Neuron (in vitro differentiated cells): ENCODE data around the gene DOCK2.
"Not testable (repeated sequence)": the region's sequence is repeated elsewhere in the genome, so short reads cannot be mapped to it uniquely, and the experiment has no call there.

ENCODE experiments used
- H2AFZ ChIP-seq: one replicate; pipeline ENCODE4 v1.6.1; 2013; ENCODE audit warnings: low read depth, mild to moderate bottlenecking, inconsistent platforms, low read length, moderate library complexity
- H3K27me3 ChIP-seq: one replicate; pipeline ENCODE4 v1.6.1; 2013; ENCODE audit warnings: low read length; ENCODE audit not compliant: insufficient read depth
- H3K36me3 ChIP-seq: one replicate; pipeline ENCODE4 v1.6.1; 2013; ENCODE audit warnings: low read length; ENCODE audit not compliant: insufficient read depth
- H3K4me1 ChIP-seq: one replicate; pipeline ENCODE4 v1.6.1; 2013; ENCODE audit warnings: low read length; ENCODE audit not compliant: insufficient read depth
- H3K4me3 ChIP-seq: 2 replicates; pipeline ENCODE4 v1.5.1; 2013; ENCODE audit warnings: mild to moderate bottlenecking, low read length, moderate library complexity
- H3K9me3 ChIP-seq: one replicate; pipeline ENCODE4 v1.6.1; 2013; ENCODE audit warnings: low read length

Gene DOCK2

GRCh38 chr5:169648725-169649310 is 11.7 kb downstream of the DOCK2 start:
- H3K4me3 ChIP-seq, result no peak overlapping the region
- no peaks in the 10 kb centered on the region for H3K4me1 ChIP-seq
- H3K27me3 ChIP-seq, result peaks cover 11% of the 10 kb centered on the region
- H3K36me3 ChIP-seq, result no peaks in the 10 kb centered on the region
- no peak overlapping the region for H2AFZ ChIP-seq
- no peaks in the 10 kb centered on the region for H3K9me3 ChIP-seq

GRCh38 chr5:169649486-169649885 is 12.4 kb downstream of the DOCK2 start:
- Histone ChIP-seq H3K4me3 (no peak overlapping the region), H3K9me3 (no peaks in the 10 kb centered on the region), H2AFZ (no peak overlapping the region), H3K27me3 (peaks cover 14% of the 10 kb centered on the region), H3K4me1 (no peaks in the 10 kb centered on the region), H3K36me3 (no peaks in the 10 kb centered on the region)

- H3K27me3 ChIP-seq, result peaks cover 14% of the 10 kb centered on the region
- no peaks in the 10 kb centered on the region for H3K36me3 ChIP-seq
- H3K9me3 ChIP-seq, result no peaks in the 10 kb centered on the region
- H3K4me3 ChIP-seq, result no peak overlapping the region
- H3K4me1 ChIP-seq, result no peaks in the 10 kb centered on the region
- no peak overlapping the region for H2AFZ ChIP-seq
Measured at GRCh38 chr5:169650701-169651331, 13.7 kb downstream of the DOCK2 start.

- H2AFZ ChIP-seq, result no peak overlapping the region
- no peaks in the 10 kb centered on the region for H3K36me3 ChIP-seq
- H3K4me3 ChIP-seq, result no peak overlapping the region
- H3K27me3 ChIP-seq, result peaks cover 14% of the 10 kb centered on the region
- H3K4me1 ChIP-seq, result no peaks in the 10 kb centered on the region
- no peaks in the 10 kb centered on the region for H3K9me3 ChIP-seq
Measured at GRCh38 chr5:169651526-169651925, 14.5 kb downstream of the DOCK2 start.

GRCh38 chr5:169652057-169652456 is 15.0 kb downstream of the DOCK2 start:
- H3K27me3 ChIP-seq, result peaks cover 14% of the 10 kb centered on the region
- no peaks in the 10 kb centered on the region for H3K4me1 ChIP-seq
- H3K36me3 ChIP-seq, result no peaks in the 10 kb centered on the region
- H3K9me3 ChIP-seq, result no peaks in the 10 kb centered on the region
- H2AFZ ChIP-seq, result no peak overlapping the region
- H3K4me3 ChIP-seq, result no peak overlapping the region

- Histone ChIP-seq H3K27me3 (peaks cover 13% of the 10 kb centered on the region), H3K9me3 (no peaks in the 10 kb centered on the region), H2AFZ (no peak overlapping the region), H3K4me3 (no peak overlapping the region), H3K4me1 (no peaks in the 10 kb centered on the region), H3K36me3 (no peaks in the 10 kb centered on the region)
Measured at GRCh38 chr5:169653091-169653490, 16.0 kb downstream of the DOCK2 start.

GRCh38 chr5:169655353-169655752 is 18.3 kb downstream of the DOCK2 start:
- Histone ChIP-seq H3K4me3 (no peak overlapping the region), H3K9me3 (no peaks in the 10 kb centered on the region), H3K27me3 (peaks cover 11% of the 10 kb centered on the region), H2AFZ (no peak overlapping the region), H3K4me1 (no peaks in the 10 kb centered on the region), H3K36me3 (no peaks in the 10 kb centered on the region)

- Histone ChIP-seq H2AFZ (no peak overlapping the region), H3K4me3 (no peak overlapping the region), H3K27me3 (peaks cover 11% of the 10 kb centered on the region), H3K9me3 (no peaks in the 10 kb centered on the region), H3K4me1 (no peaks in the 10 kb centered on the region), H3K36me3 (no peaks in the 10 kb centered on the region)
Measured at GRCh38 chr5:169656125-169656901, 19.2 kb downstream of the DOCK2 start.

- Histone ChIP-seq H3K4me3 (no peak overlapping the region), H3K9me3 (no peaks in the 10 kb centered on the region), H3K36me3 (no peaks in the 10 kb centered on the region), H3K27me3 (peaks cover 10% of the 10 kb centered on the region), H3K4me1 (no peaks in the 10 kb centered on the region), H2AFZ (no peak overlapping the region)
Measured at GRCh38 chr5:169657127-169657526, 20.1 kb downstream of the DOCK2 start.

GRCh38 chr5:169662451-169662850 is 25.4 kb downstream of the DOCK2 start:
- H2AFZ ChIP-seq, H3K4me1 ChIP-seq, H3K9me3 ChIP-seq, H3K4me3 ChIP-seq, H3K27me3 ChIP-seq, H3K36me3 ChIP-seq: not testable (repeated sequence)

GRCh38 chr5:169663537-169663936 is 26.5 kb downstream of the DOCK2 start:
- Histone ChIP-seq H3K4me3 (no peak overlapping the region), H3K36me3 (no peaks in the 10 kb centered on the region), H2AFZ (no peak overlapping the region), H3K27me3 (no peaks in the 10 kb centered on the region), H3K4me1 (no peaks in the 10 kb centered on the region), H3K9me3 (no peaks in the 10 kb centered on the region)

- Histone ChIP-seq H3K4me3 (no peak overlapping the region), H2AFZ (no peak overlapping the region), H3K27me3 (no peaks in the 10 kb centered on the region), H3K9me3 (no peaks in the 10 kb centered on the region), H3K36me3 (no peaks in the 10 kb centered on the region), H3K4me1 (no peaks in the 10 kb centered on the region)
Measured at GRCh38 chr5:169666365-169666764, 29.3 kb downstream of the DOCK2 start.

GRCh38 chr5:169667896-169668674 is 31.0 kb downstream of the DOCK2 start:
- Histone ChIP-seq H2AFZ (no peak overlapping the region), H3K4me3 (no peak overlapping the region), H3K27me3 (no peaks in the 10 kb centered on the region), H3K9me3 (no peaks in the 10 kb centered on the region), H3K4me1 (no peaks in the 10 kb centered on the region), H3K36me3 (no peaks in the 10 kb centered on the region)
